Measurements from ENCODE around the gene NF1.

DNA sequence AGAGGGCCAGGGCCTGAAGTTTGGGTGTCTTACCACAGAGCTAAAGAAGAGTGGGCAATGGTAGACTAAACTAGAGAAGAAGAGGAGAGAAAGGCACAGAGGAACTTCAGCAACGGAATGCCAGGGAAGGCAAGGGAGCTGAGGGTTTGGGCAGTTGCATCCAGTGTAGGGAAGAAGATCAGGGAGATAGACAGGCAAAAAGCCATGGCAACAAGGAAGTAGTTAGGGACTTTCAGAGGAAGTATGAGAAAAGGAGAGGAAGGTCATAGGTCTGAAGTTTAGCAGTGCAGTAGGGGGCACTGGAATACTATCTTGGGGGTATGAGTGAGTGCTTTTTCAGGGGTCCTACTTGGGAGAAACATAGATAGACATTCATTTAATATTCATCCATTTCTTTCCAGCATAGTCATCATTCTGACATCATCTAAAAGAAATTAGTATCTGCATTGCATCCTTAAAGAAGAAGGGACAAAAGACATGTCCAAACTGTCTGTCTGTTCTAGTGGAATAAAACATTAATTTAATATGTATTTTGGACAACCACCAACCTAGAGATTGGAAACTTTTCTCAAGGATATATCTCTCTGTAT lies 2.2 kb upstream of the NF1 start:
- TF ChIP-seq, protein P1, sequence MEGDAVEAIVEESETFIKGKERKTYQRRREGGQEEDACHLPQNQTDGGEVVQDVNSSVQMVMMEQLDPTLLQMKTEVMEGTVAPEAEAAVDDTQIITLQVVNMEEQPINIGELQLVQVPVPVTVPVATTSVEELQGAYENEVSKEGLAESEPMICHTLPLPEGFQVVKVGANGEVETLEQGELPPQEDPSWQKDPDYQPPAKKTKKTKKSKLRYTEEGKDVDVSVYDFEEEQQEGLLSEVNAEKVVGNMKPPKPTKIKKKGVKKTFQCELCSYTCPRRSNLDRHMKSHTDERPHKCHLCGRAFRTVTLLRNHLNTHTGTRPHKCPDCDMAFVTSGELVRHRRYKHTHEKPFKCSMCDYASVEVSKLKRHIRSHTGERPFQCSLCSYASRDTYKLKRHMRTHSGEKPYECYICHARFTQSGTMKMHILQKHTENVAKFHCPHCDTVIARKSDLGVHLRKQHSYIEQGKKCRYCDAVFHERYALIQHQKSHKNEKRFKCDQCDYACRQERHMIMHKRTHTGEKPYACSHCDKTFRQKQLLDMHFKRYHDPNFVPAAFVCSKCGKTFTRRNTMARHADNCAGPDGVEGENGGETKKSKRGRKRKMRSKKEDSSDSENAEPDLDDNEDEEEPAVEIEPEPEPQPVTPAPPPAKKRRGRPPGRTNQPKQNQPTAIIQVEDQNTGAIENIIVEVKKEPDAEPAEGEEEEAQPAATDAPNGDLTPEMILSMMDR (IDR thresholded peaks at IDR 0.05): no peak
- TF ChIP-seq EZH2 (IDR thresholded peaks at IDR 0.05; ENCODE audit: borderline replicate concordance, insufficient read depth, low read depth, low read length, poor library complexity, severe bottlenecking): no peak
